ENCODE measurements around the gene DHX30. TPM values are rescaled to one million over a fixed set of nuclear protein-coding genes. Genes with fewer than 3 reads are reported as not detected.

Gene DHX30
- total RNA-seq, 1 donor from 2014 or later = 68.7 TPM

- Mint-ChIP-seq H3K36me3 (ENCODE audit: low read depth, unreplicated experiment) (peaks cover 43% of the 10 kb centered on the region), H3K9me3 (ENCODE audit: unreplicated experiment) (no peaks in the 10 kb centered on the region)
Measured at GRCh38 chr3:47857151-47857550, 54.2 kb downstream of the DHX30 start.

GRCh38 chr3:47859956-47860605 is 57.1 kb downstream of the DHX30 start:
- Mint-ChIP-seq H3K4me1 (ENCODE audit: unreplicated experiment) (peaks cover under 1% of the 10 kb centered on the region), H3K36me3 (ENCODE audit: low read depth, unreplicated experiment) (peaks cover 37% of the 10 kb centered on the region), H3K9me3 (ENCODE audit: unreplicated experiment) (no peaks in the 10 kb centered on the region), H3K4me3 (ENCODE audit: unreplicated experiment) (no peak overlapping the region), H3K27me3 (ENCODE audit: unreplicated experiment) (peaks cover 9% of the 10 kb centered on the region), H3K27ac (ENCODE audit: unreplicated experiment) (no peak overlapping the region)
- TF ChIP-seq CTCF (IDR thresholded peaks at IDR 0.05; ENCODE audit: unreplicated experiment) = no peak
- DNase-seq (ENCODE audit: low spot score) = no peak

More at GRCh38 chr3:47857151-47857550, 54.2 kb downstream of the DHX30 start:
- Mint-ChIP-seq H3K4me3 (ENCODE audit: unreplicated experiment) (no peak overlapping the region), H3K27ac (ENCODE audit: unreplicated experiment) (no peak overlapping the region), H3K27me3 (ENCODE audit: unreplicated experiment) (peaks cover 9% of the 10 kb centered on the region), H3K4me1 (ENCODE audit: unreplicated experiment) (no peaks in the 10 kb centered on the region)
- TF ChIP-seq CTCF (IDR thresholded peaks at IDR 0.05; ENCODE audit: unreplicated experiment) = no peak
- no peak for DNase-seq (ENCODE audit: low spot score)

GRCh38 chr3:47863391-47864128 is 60.6 kb downstream of the DHX30 start:
- Mint-ChIP-seq H3K9me3 (ENCODE audit: unreplicated experiment) (no peaks in the 10 kb centered on the region), H3K27ac (ENCODE audit: unreplicated experiment) (no peak overlapping the region)

GRCh38 chr3:47865192-47865591 is 62.3 kb downstream of the DHX30 start:
- no peak for TF ChIP-seq CTCF (IDR thresholded peaks at IDR 0.05; ENCODE audit: unreplicated experiment)
- Mint-ChIP-seq H3K4me1 (ENCODE audit: unreplicated experiment) (peaks cover 9% of the 10 kb centered on the region), H3K27me3 (ENCODE audit: unreplicated experiment) (peaks cover 6% of the 10 kb centered on the region), H3K36me3 (ENCODE audit: low read depth, unreplicated experiment) (peaks cover 39% of the 10 kb centered on the region), H3K9me3 (ENCODE audit: unreplicated experiment) (no peaks in the 10 kb centered on the region), H3K4me3 (ENCODE audit: unreplicated experiment) (no peak overlapping the region), H3K27ac (ENCODE audit: unreplicated experiment) (no peak overlapping the region)
- DNase-seq (ENCODE audit: low spot score) = no peak

More at GRCh38 chr3:47863391-47864128, 60.6 kb downstream of the DHX30 start:
- H3K4me1 Mint-ChIP-seq (ENCODE audit: unreplicated experiment) = peaks cover 9% of the 10 kb centered on the region
- peak overlapping the region; percentile 31 for H3K4me3 Mint-ChIP-seq (ENCODE audit: unreplicated experiment)
- no peak for DNase-seq (ENCODE audit: low spot score)
- H3K36me3 Mint-ChIP-seq (ENCODE audit: low read depth, unreplicated experiment) = peaks cover 36% of the 10 kb centered on the region
- TF ChIP-seq CTCF (IDR thresholded peaks at IDR 0.05; ENCODE audit: unreplicated experiment) = no peak
- peaks cover 2% of the 10 kb centered on the region for H3K27me3 Mint-ChIP-seq (ENCODE audit: unreplicated experiment)

Data from endothelial cell (in vitro differentiated cells).